CD8-positive, alpha-beta memory T cell (primary cell): ENCODE data around the gene PFKFB2. TPM values are rescaled to one million over a fixed set of nuclear protein-coding genes. Genes with fewer than 3 reads are reported as not detected.
A peak's percentile ranks its signal among the peaks of the same experiment; 100 is the strongest.

ENCODE experiments used
- CTCF ChIA-PET: fragments of 350-600 bp; sonication (Branson Sonifier 250); formaldehyde crosslinking; loops from one replicate; lab custom pipeline; 2021; ENCODE audit warnings: antibody characterized with exemption; lab: Charles Lee
- POLR2A ChIA-PET: fragments of 350-600 bp; sonication (Branson Sonifier 250); formaldehyde crosslinking; loops from one replicate; lab custom pipeline; 2021; ENCODE audit warnings: antibody characterized with exemption; lab: Charles Lee
- DNase-seq, 5 donors: peaks; one replicate each; pipeline versions ENCODE4 v3.0.0 to v3.0.0-alpha.2; 2020 to 2022; ENCODE audit warnings: mixed read lengths in 1 of 5
- H3K27ac ChIP-seq: one replicate; pipeline ENCODE4 v1.7.0; 2013; ENCODE audit warnings: low read depth, mild to moderate bottlenecking, low read length, moderate library complexity
- H3K27me3 ChIP-seq: 2 replicates; pipeline ENCODE4 v1.7.0; 2013; ENCODE audit warnings: low read length, mild to moderate bottlenecking; ENCODE audit not compliant: insufficient read depth, poor library complexity, severe bottlenecking
- H3K36me3 ChIP-seq: 2 replicates; pipeline ENCODE4 v1.7.0; 2013; ENCODE audit warnings: mild to moderate bottlenecking, low read length, moderate library complexity; ENCODE audit not compliant: insufficient read depth
- H3K4me1 ChIP-seq: 2 replicates; pipeline ENCODE4 v1.7.0; 2013; ENCODE audit warnings: mild to moderate bottlenecking, low read length, moderate library complexity; ENCODE audit not compliant: insufficient read depth
- H3K4me3 ChIP-seq: 2 replicates; pipeline ENCODE4 v1.7.0; 2013; ENCODE audit warnings: mild to moderate bottlenecking, low read length
- H3K9me3 ChIP-seq: 2 replicates; pipeline ENCODE4 v1.7.0; 2013; ENCODE audit warnings: mild to moderate bottlenecking, low read length
- H3K27ac Mint-ChIP-seq, 8 donors: one replicate each; pipeline ENCODE4 v1.8.0; 2020 to 2021; ENCODE audit warnings: mixed read lengths in 8 of 8, mild to moderate bottlenecking in 6 of 8, inconsistent platforms in 3 of 8, moderate library complexity in 3 of 8
- H3K27me3 Mint-ChIP-seq, 2 donors: one replicate each; pipeline ENCODE4 v1.8.0; 2020 to 2021; ENCODE audit warnings: mixed read lengths in 2 of 2, mild to moderate bottlenecking in 1 of 2, moderate library complexity in 1 of 2
- H3K36me3 Mint-ChIP-seq, 3 donors: one replicate each; pipeline ENCODE4 v1.8.0; 2020 to 2021; ENCODE audit warnings: mixed read lengths in 3 of 3, inconsistent platforms in 1 of 3, mild to moderate bottlenecking in 1 of 3
- H3K4me1 Mint-ChIP-seq, 3 donors: one replicate each; pipeline ENCODE4 v1.8.0; 2020 to 2021; ENCODE audit warnings: mixed read lengths in 3 of 3, inconsistent platforms in 1 of 3, mild to moderate bottlenecking in 1 of 3
- H3K4me3 Mint-ChIP-seq, 7 donors: one replicate each; pipeline ENCODE4 v1.8.0; 2020 to 2021; ENCODE audit warnings: mixed read lengths in 7 of 7, mild to moderate bottlenecking in 6 of 7, moderate library complexity in 4 of 7, inconsistent platforms in 2 of 7
- H3K9me3 Mint-ChIP-seq, 5 donors: one replicate each; pipeline ENCODE4 v1.8.0; 2020 to 2022; ENCODE audit warnings: mixed read lengths in 5 of 5, mild to moderate bottlenecking in 3 of 5, moderate library complexity in 2 of 5, inconsistent platforms in 1 of 5
- polyA plus RNA-seq: library from polyadenylated mRNA; unstranded; fragments of 300-500 nt; fragmentation: Illumina TruSeq; gene quantifications from one replicate; pipeline ENCODE4 v1.2.3, GENCODE V29; 2021
- total RNA-seq, 2 experiments: library from RNA; stranded (reverse); gene quantifications; one replicate each; pipeline ENCODE4 v1.2.3, GENCODE V29; 2021

PFKFB2 gene
- total and polyA plus RNA-seq, 3 experiments from 2014 or later = 0.29 to 3.9 (median 3.0) TPM

GRCh38 chr1:207069061-207069460 lies 16.0 kb downstream of the PFKFB2 start:
- Mint-ChIP-seq H3K27me3 (no peaks in the 10 kb centered on the region), H3K27ac (peak overlapping the region in 3 of 8 donors; percentile 18 to 55 (median 38)), H3K36me3 (peaks cover 2 to 13% (median 3%) of the 10 kb centered on the region in 3 donors), H3K4me3 (no peak overlapping the region), H3K9me3 (no peaks in the 10 kb centered on the region), H3K4me1 (peaks cover 23 to 30% (median 29%) of the 10 kb centered on the region in 3 donors)
- Histone ChIP-seq H3K27ac (no peak overlapping the region), H3K9me3 (no peaks in the 10 kb centered on the region), H3K27me3 (no peaks in the 10 kb centered on the region), H3K4me3 (no peak overlapping the region), H3K4me1 (peaks cover 31% of the 10 kb centered on the region), H3K36me3 (no peaks in the 10 kb centered on the region)
- CTCF ChIA-PET = interaction anchor here (2.3 to 3.6 kb wide), 2 partner anchors 16 to 19 kb away, joined by 5 to 15 read pairs; partner anchors contain the start of genes PFKFB2 and YOD1
- no peak for DNase-seq
- POLR2A ChIA-PET = no interaction called here

GRCh38 chr1:207069858-207070506 lies 16.9 kb downstream of the PFKFB2 start:
- peaks cover 23 to 30% (median 29%) of the 10 kb centered on the region in 3 donors for H3K4me1 Mint-ChIP-seq
- H3K36me3 Mint-ChIP-seq = peaks cover 2 to 9% (median 3%) of the 10 kb centered on the region in 3 donors
- Histone ChIP-seq H3K27ac (no peak overlapping the region), H3K4me1 (peaks cover 31% of the 10 kb centered on the region), H3K9me3 (no peaks in the 10 kb centered on the region), H3K27me3 (no peaks in the 10 kb centered on the region), H3K4me3 (no peak overlapping the region), H3K36me3 (no peaks in the 10 kb centered on the region)
- peak overlapping the region in 3 of 8 donors; percentile 7 to 47 (median 17) for H3K27ac Mint-ChIP-seq
- no peak for DNase-seq
- H3K9me3 Mint-ChIP-seq = no peaks in the 10 kb centered on the region
- no peak overlapping the region for H3K4me3 Mint-ChIP-seq
- ChIA-PET POLR2A (interaction anchor here (0.9 kb wide), 1 partner anchor 251 kb away, joined by 3 read pairs; the partner anchor contains the start of gene CD55), CTCF (interaction anchor here (2.3 to 3.6 kb wide), 2 partner anchors 17 to 20 kb away, joined by 5 to 15 read pairs; partner anchors contain the start of genes PFKFB2 and YOD1)
- H3K27me3 Mint-ChIP-seq = no peaks in the 10 kb centered on the region

GRCh38 chr1:207070811-207071210 lies 17.7 kb downstream of the PFKFB2 start:
- peaks cover 2 to 9% (median 3%) of the 10 kb centered on the region in 3 donors for H3K36me3 Mint-ChIP-seq
- Histone ChIP-seq H3K36me3 (no peaks in the 10 kb centered on the region), H3K9me3 (no peaks in the 10 kb centered on the region), H3K4me3 (no peak overlapping the region), H3K27me3 (no peaks in the 10 kb centered on the region), H3K27ac (no peak overlapping the region), H3K4me1 (peaks cover 31% of the 10 kb centered on the region)
- H3K4me1 Mint-ChIP-seq = peaks cover 23 to 30% (median 29%) of the 10 kb centered on the region in 3 donors
- H3K27ac Mint-ChIP-seq = peak overlapping the region in 6 of 8 donors; percentile 11 to 81 (median 23)
- POLR2A ChIA-PET = interaction anchor here (0.7 to 1.1 kb wide), 3 partner anchors 9 to 250 kb away, joined by 3 to 4 read pairs (median 3); partner anchors contain the start of gene CD55
- H3K9me3 Mint-ChIP-seq = no peaks in the 10 kb centered on the region
- H3K4me3 Mint-ChIP-seq = peak overlapping the region in 3 of 7 donors; percentile 22 to 49 (median 36)
- DNase-seq = peak in 2 of 5 donors; percentile 13 to 31
- CTCF ChIA-PET = interaction anchor here (1.0 to 3.6 kb wide), 5 partner anchors 10 to 334 kb away, joined by 3 to 15 read pairs (median 5); partner anchors contain the start of genes PFKFB2 and YOD1
- H3K27me3 Mint-ChIP-seq = peaks cover 0 to 1% of the 10 kb centered on the region in 2 donors

- Histone ChIP-seq H3K27ac (no peak overlapping the region), H3K9me3 (no peaks in the 10 kb centered on the region), H3K4me3 (no peak overlapping the region), H3K4me1 (peaks cover 31% of the 10 kb centered on the region), H3K27me3 (no peaks in the 10 kb centered on the region), H3K36me3 (no peaks in the 10 kb centered on the region)
- H3K27me3 Mint-ChIP-seq = peaks cover 0 to 6% of the 10 kb centered on the region in 2 donors
- peaks cover 23 to 30% (median 29%) of the 10 kb centered on the region in 3 donors for H3K4me1 Mint-ChIP-seq
- H3K4me3 Mint-ChIP-seq = peak overlapping the region in 2 of 7 donors; percentile 22 to 51
- H3K36me3 Mint-ChIP-seq = peaks cover 2 to 9% (median 3%) of the 10 kb centered on the region in 3 donors
- no peaks in the 10 kb centered on the region for H3K9me3 Mint-ChIP-seq
- peak in 1 of 5 donors; percentile 66 for DNase-seq
- peak overlapping the region in 2 of 8 donors; percentile 49 to 51 for H3K27ac Mint-ChIP-seq
- POLR2A ChIA-PET = interaction anchor here (0.7 to 1.1 kb wide), 3 partner anchors 8 to 18 kb away, joined by 3 to 4 read pairs (median 3); partner anchors contain the start of gene PFKFB2
- CTCF ChIA-PET = interaction anchor here (1.0 to 3.6 kb wide), 4 partner anchors 9 to 333 kb away, joined by 3 to 15 read pairs (median 4); partner anchors contain the start of gene PFKFB2
Measured at GRCh38 chr1:207071426-207071825, 18.4 kb downstream of the PFKFB2 start.

- Histone ChIP-seq H3K36me3 (no peaks in the 10 kb centered on the region), H3K9me3 (no peaks in the 10 kb centered on the region), H3K4me3 (no peak overlapping the region), H3K27ac (no peak overlapping the region), H3K27me3 (no peaks in the 10 kb centered on the region), H3K4me1 (peaks cover 31% of the 10 kb centered on the region)
- Mint-ChIP-seq H3K36me3 (peaks cover 2 to 9% (median 3%) of the 10 kb centered on the region in 3 donors), H3K27ac (no peak overlapping the region), H3K4me3 (no peak overlapping the region), H3K9me3 (no peaks in the 10 kb centered on the region), H3K27me3 (peaks cover 0 to 10% of the 10 kb centered on the region in 2 donors), H3K4me1 (peaks cover 23 to 30% (median 29%) of the 10 kb centered on the region in 3 donors)
- no peak for DNase-seq
- ChIA-PET POLR2A (interaction anchor here (0.7 kb wide), 1 partner anchor 19 kb away, joined by 3 read pairs; the partner anchor contains the start of gene PFKFB2), CTCF (interaction anchor here (1.0 to 1.8 kb wide), 2 partner anchors 8 to 16 kb away, joined by 3 to 6 read pairs; no protein-coding TSS in a partner anchor)
Measured at GRCh38 chr1:207072233-207072632, 19.2 kb downstream of the PFKFB2 start.

- POLR2A ChIA-PET = no interaction called here
Measured at GRCh38 chr1:207073906-207074820, 21.1 kb downstream of the PFKFB2 start.

More at GRCh38 chr1:207073906-207074820, 21.1 kb downstream of the PFKFB2 start:
- no peak overlapping the region for H3K27ac Mint-ChIP-seq
- H3K4me3 Mint-ChIP-seq = no peak overlapping the region
- no peaks in the 10 kb centered on the region for H3K36me3 ChIP-seq
- CTCF ChIA-PET = interaction anchor here (1.1 to 4.6 kb wide), 5 partner anchors 10 to 331 kb away, joined by 3 to 21 read pairs (median 3); partner anchors contain the start of gene YOD1
- H3K27me3 ChIP-seq = no peaks in the 10 kb centered on the region
- H3K27me3 Mint-ChIP-seq = peaks cover 2 to 15% of the 10 kb centered on the region in 2 donors
- H3K9me3 Mint-ChIP-seq = no peaks in the 10 kb centered on the region
- no peak overlapping the region for H3K27ac ChIP-seq
- no peak overlapping the region for H3K4me3 ChIP-seq
- H3K36me3 Mint-ChIP-seq = peaks cover 0 to 6% (median 0%) of the 10 kb centered on the region in 3 donors
- peaks cover 30% of the 10 kb centered on the region for H3K4me1 ChIP-seq
- no peaks in the 10 kb centered on the region for H3K9me3 ChIP-seq
- peaks cover 20 to 27% (median 27%) of the 10 kb centered on the region in 3 donors for H3K4me1 Mint-ChIP-seq
- DNase-seq = no peak
